BJ (cell line): ENCODE measurements around the gene TMED4. TPM values are rescaled to one million over a fixed set of nuclear protein-coding genes. Genes with fewer than 3 reads are reported as not detected.

ENCODE experiments used
- CTCF ChIA-PET: fragments of 350-600 bp; formaldehyde crosslinking; extraction: SDS; loops from one replicate; lab custom pipeline; 2021; ENCODE audit warnings: antibody characterized with exemption, inconsistent platforms; lab: Yijun Ruan, JAX
- POLR2A ChIA-PET: fragments of 300-600 bp; sonication (Branson Sonifier 250); formaldehyde crosslinking; extraction: SDS; loops from one replicate; lab custom pipeline; 2021; ENCODE audit warnings: antibody characterized with exemption; lab: Charles Lee
- DNase-seq: peaks from one replicate; pipeline ENCODE4 v3.0.0-alpha.2; 2011; ENCODE audit warnings: low read depth
- H3K27me3 ChIP-seq: 2 replicates; pipeline ENCODE4 v1.6.0; 2011; ENCODE audit warnings: low read length; ENCODE audit not compliant: control insufficient read depth, insufficient read depth
- H3K36me3 ChIP-seq: 2 replicates; pipeline ENCODE4 v1.5.1; 2011; ENCODE audit warnings: low read length; ENCODE audit not compliant: control insufficient read depth, insufficient read depth
- H3K4me3 ChIP-seq: 2 replicates; pipeline ENCODE4 v1.5.1; 2011; ENCODE audit warnings: low read depth, mild to moderate bottlenecking, control low read depth, low read length
- CTCF ChIP-seq: IDR thresholded peaks from 2 replicates; pipeline ENCODE4 v1.5.1; 2011; ENCODE audit warnings: low read depth, mild to moderate bottlenecking, control low read depth, inconsistent platforms, low read length, moderate library complexity; ENCODE audit not compliant: insufficient read depth
- polyA plus RNA-seq: library from polyadenylated mRNA; depleted of rRNA; stranded (reverse); fragments of >200 nt; gene quantifications from 2 replicates; pipeline ENCODE4 v1.2.3, GENCODE V29; 2011

The TMED4 gene
- polyA plus RNA-seq, 1 experiment = 80.9 TPM

GRCh38 chr7:44587843-44588711 lies 6.0 kb upstream of the TMED4 start:
- CTCF ChIA-PET = interaction anchor here (0.7 to 2.2 kb wide), 11 partner anchors 13 to 334 kb away, joined by 3 to 21 read pairs (median 3); partner anchors contain the start of gene H2AZ2
- Histone ChIP-seq H3K36me3 (no peaks in the 10 kb centered on the region), H3K27me3 (no peaks in the 10 kb centered on the region), H3K4me3 (no peak overlapping the region)
- TF ChIP-seq CTCF = peak; percentile 65
- DNase-seq = no peak
- POLR2A ChIA-PET = no interaction called here

GRCh38 chr7:44583146-44583865 lies 1.3 kb upstream of the TMED4 start:
- no peaks in the 10 kb centered on the region for H3K27me3 ChIP-seq
- H3K4me3 ChIP-seq = peak overlapping the region; percentile 49
- ChIA-PET CTCF (interaction anchor here (0.6 to 4.2 kb wide), 4 partner anchors 18 to 265 kb away, joined by 3 to 18 read pairs (median 4); partner anchors contain the start of gene H2AZ2), POLR2A (interaction anchor here (1.4 kb wide), 1 partner anchor 9 kb away, joined by 6 read pairs; no protein-coding TSS in a partner anchor)
- no peak for DNase-seq
- TF ChIP-seq CTCF = no peak
- H3K36me3 ChIP-seq = peaks cover 6% of the 10 kb centered on the region

- DNase-seq = no peak
- H3K4me3 ChIP-seq = peak overlapping the region; percentile 98
- CTCF ChIA-PET = interaction anchor here (0.9 to 4.2 kb wide), 4 partner anchors 16 to 340 kb away, joined by 3 to 18 read pairs (median 4); partner anchors contain the start of gene H2AZ2
- H3K27me3 ChIP-seq = no peaks in the 10 kb centered on the region
- POLR2A ChIA-PET = interaction anchor here (0.9 to 1.0 kb wide), 2 partner anchors 166 to 265 kb away, joined by 3 read pairs; no protein-coding TSS in a partner anchor
- no peak for TF ChIP-seq CTCF
- H3K36me3 ChIP-seq = peaks cover 6% of the 10 kb centered on the region
Measured at GRCh38 chr7:44580945-44581878, 819 bp downstream of the TMED4 start.

GRCh38 chr7:44576228-44576627 lies 5.8 kb downstream of the TMED4 start:
- CTCF ChIA-PET = interaction anchor here (1.2 kb wide), 1 partner anchor 11 kb away, joined by 5 read pairs; no protein-coding TSS in a partner anchor
- no peak for DNase-seq
- POLR2A ChIA-PET = interaction anchor here (0.6 kb wide), 1 partner anchor 531 kb away, joined by 3 read pairs; no protein-coding TSS in a partner anchor

More at GRCh38 chr7:44576228-44576627, 5.8 kb downstream of the TMED4 start:
- H3K4me3 ChIP-seq = no peak overlapping the region
- H3K36me3 ChIP-seq = peaks cover 15% of the 10 kb centered on the region
- TF ChIP-seq CTCF = no peak
- H3K27me3 ChIP-seq = no peaks in the 10 kb centered on the region
